ENCODE results near the gene NMUR1. TPM values are rescaled to one million over a fixed set of nuclear protein-coding genes. Genes with fewer than 3 reads are reported as not detected.

Gene NMUR1
- polyA plus RNA-seq, 1 donor (not counting 4 experiments of a cell fraction or from before 2014, with no cell fraction given), result not detected

DNA sequence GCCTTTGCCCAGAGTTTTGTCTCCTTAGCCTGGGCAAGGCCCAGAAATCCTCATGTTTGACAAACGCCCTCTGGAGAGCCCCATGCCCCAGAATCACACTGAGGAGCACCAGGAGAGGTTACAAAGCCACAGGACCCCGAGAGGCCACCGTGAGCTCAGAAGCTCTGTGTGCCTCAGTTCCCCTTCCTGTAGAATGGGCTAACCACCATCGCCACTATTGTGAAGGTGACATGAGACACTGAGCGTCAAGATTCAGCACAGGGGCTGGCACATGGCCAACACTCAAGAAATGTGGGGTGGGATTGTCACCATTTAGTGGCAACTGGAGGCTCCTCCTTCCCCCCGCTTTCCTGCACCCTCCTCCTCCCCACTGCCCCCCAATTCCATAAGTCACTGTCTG is 1.2 kb upstream of the NMUR1 start:
- Histone ChIP-seq H3K9me1 (ENCODE audit: control insufficient read depth, extremely low read depth, insufficient read depth, low read length) (no peaks in the 10 kb centered on the region), H3K36me3 (ENCODE audit: control insufficient read depth in 2 of 2, extremely low read depth in 1 of 2, insufficient read depth in 2 of 2, low read length in 2 of 2) (no peaks in the 10 kb centered on the region), H3K9me3 (ENCODE audit: control insufficient read depth, low read depth, low read length) (no peaks in the 10 kb centered on the region), H3K27ac (ENCODE audit: control insufficient read depth, insufficient read depth, low read length) (no peak overlapping the region), H2AFZ (ENCODE audit: control insufficient read depth, low read length) (no peak overlapping the region), H3K27me3 (ENCODE audit: control insufficient read depth, extremely low read depth, insufficient read depth, low read length) (peaks cover 26% of the 10 kb centered on the region), H3K4me3 (ENCODE audit: control insufficient read depth in 2 of 3, extremely low read depth in 1 of 3, insufficient read depth in 2 of 3, low read depth in 1 of 3, low read length in 3 of 3) (no peak overlapping the region), H4K20me1 (ENCODE audit: control insufficient read depth, extremely low read depth, insufficient read depth, low read length) (no peaks in the 10 kb centered on the region), H3K79me2 (ENCODE audit: control insufficient read depth, insufficient read depth, low read length) (no peaks in the 10 kb centered on the region), H3K9ac (ENCODE audit: control insufficient read depth, extremely low read depth, insufficient read depth, low read length) (no peak overlapping the region), H3K4me1 (ENCODE audit: control insufficient read depth, extremely low read depth, insufficient read depth, low read length) (no peaks in the 10 kb centered on the region), H3K4me2 (ENCODE audit: control insufficient read depth, extremely low read depth, insufficient read depth, low read depth, low read length) (no peak overlapping the region)
- TF ChIP-seq, protein P1, sequence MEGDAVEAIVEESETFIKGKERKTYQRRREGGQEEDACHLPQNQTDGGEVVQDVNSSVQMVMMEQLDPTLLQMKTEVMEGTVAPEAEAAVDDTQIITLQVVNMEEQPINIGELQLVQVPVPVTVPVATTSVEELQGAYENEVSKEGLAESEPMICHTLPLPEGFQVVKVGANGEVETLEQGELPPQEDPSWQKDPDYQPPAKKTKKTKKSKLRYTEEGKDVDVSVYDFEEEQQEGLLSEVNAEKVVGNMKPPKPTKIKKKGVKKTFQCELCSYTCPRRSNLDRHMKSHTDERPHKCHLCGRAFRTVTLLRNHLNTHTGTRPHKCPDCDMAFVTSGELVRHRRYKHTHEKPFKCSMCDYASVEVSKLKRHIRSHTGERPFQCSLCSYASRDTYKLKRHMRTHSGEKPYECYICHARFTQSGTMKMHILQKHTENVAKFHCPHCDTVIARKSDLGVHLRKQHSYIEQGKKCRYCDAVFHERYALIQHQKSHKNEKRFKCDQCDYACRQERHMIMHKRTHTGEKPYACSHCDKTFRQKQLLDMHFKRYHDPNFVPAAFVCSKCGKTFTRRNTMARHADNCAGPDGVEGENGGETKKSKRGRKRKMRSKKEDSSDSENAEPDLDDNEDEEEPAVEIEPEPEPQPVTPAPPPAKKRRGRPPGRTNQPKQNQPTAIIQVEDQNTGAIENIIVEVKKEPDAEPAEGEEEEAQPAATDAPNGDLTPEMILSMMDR (optimal IDR thresholded peaks at IDR 0.05 in 1 of 3, IDR thresholded peaks at IDR 0.05 in 1 of 3, conservative IDR thresholded peaks at IDR 0.05 in 1 of 3; ENCODE audit: extremely low read depth in 1 of 3, insufficient read depth in 2 of 3, low read length in 3 of 3), result no peak
- TF ChIP-seq EZH2 (IDR thresholded peaks at IDR 0.05; ENCODE audit: low read length), result no peak
- no peak for DNase-seq (ENCODE audit: low read depth, low spot score)
- FAIRE-seq, result no peak
- dilution Hi-C loops (cut with MboI; ENCODE audit: extremely low pct_ligation_motif_present, low sequenced_read_pairs), result no loop called here

DNA sequence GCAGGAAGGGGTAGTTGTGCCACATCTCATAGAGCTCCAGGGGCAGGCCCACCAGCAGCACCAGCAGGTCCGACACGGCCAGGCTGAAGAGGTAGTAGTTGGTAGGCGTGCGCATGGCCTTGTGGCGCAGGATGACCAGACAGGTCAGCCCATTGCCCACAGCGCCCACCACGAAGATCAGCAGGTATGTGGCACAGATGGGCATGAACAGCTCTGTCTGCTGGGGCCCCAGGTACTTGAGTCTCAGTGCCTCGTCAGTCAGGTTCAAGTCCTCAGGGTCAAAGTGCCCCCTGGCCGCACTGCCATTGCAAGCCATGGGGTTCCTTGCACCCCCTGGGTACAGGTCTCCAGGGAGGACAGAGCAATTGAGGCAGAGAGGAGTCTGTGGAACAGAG is 1.6 kb downstream of the NMUR1 start:
- TF ChIP-seq, protein P1 (optimal IDR thresholded peaks at IDR 0.05 in 1 of 3, IDR thresholded peaks at IDR 0.05 in 1 of 3, conservative IDR thresholded peaks at IDR 0.05 in 1 of 3; ENCODE audit: extremely low read depth in 1 of 3, insufficient read depth in 2 of 3, low read length in 3 of 3), result no peak
- no peak for TF ChIP-seq EZH2 (IDR thresholded peaks at IDR 0.05; ENCODE audit: low read length)

More for the DNA sequence above, 1.6 kb downstream of the NMUR1 start:
- Histone ChIP-seq H3K4me2 (ENCODE audit: control insufficient read depth, extremely low read depth, insufficient read depth, low read depth, low read length) (no peak overlapping the region), H3K9me1 (ENCODE audit: control insufficient read depth, extremely low read depth, insufficient read depth, low read length) (no peaks in the 10 kb centered on the region), H3K9ac (ENCODE audit: control insufficient read depth, extremely low read depth, insufficient read depth, low read length) (no peak overlapping the region), H3K36me3 (ENCODE audit: control insufficient read depth in 2 of 2, extremely low read depth in 1 of 2, insufficient read depth in 2 of 2, low read length in 2 of 2) (no peaks in the 10 kb centered on the region), H3K27ac (ENCODE audit: control insufficient read depth, insufficient read depth, low read length) (no peak overlapping the region), H3K9me3 (ENCODE audit: control insufficient read depth, low read depth, low read length) (no peaks in the 10 kb centered on the region), H2AFZ (ENCODE audit: control insufficient read depth, low read length) (no peak overlapping the region), H3K27me3 (ENCODE audit: control insufficient read depth, extremely low read depth, insufficient read depth, low read length) (peaks cover 26% of the 10 kb centered on the region), H4K20me1 (ENCODE audit: control insufficient read depth, extremely low read depth, insufficient read depth, low read length) (no peaks in the 10 kb centered on the region), H3K4me3 (ENCODE audit: control insufficient read depth in 2 of 3, extremely low read depth in 1 of 3, insufficient read depth in 2 of 3, low read depth in 1 of 3, low read length in 3 of 3) (no peak overlapping the region), H3K4me1 (ENCODE audit: control insufficient read depth, extremely low read depth, insufficient read depth, low read length) (no peaks in the 10 kb centered on the region), H3K79me2 (ENCODE audit: control insufficient read depth, insufficient read depth, low read length) (no peaks in the 10 kb centered on the region)
- FAIRE-seq, result no peak
- no peak for DNase-seq (ENCODE audit: low read depth, low spot score)
- dilution Hi-C loops (cut with MboI; ENCODE audit: extremely low pct_ligation_motif_present, low sequenced_read_pairs), result no loop called here

Measured in keratinocyte (primary cell).